Neuronal stem cell (in vitro differentiated cells): ENCODE results near the gene ABHD10.

ENCODE experiments used
- DNase-seq: peaks from one replicate; pipeline ENCODE4 v3.0.0-alpha.2; 2013; ENCODE audit warnings: low spot score
- H2AFZ ChIP-seq: one replicate; pipeline ENCODE4 v1.6.1; 2013; ENCODE audit warnings: mild to moderate bottlenecking, low read length, inconsistent platforms
- H2AK5ac ChIP-seq: 2 replicates; pipeline ENCODE4 v1.6.1; 2013; ENCODE audit warnings: low read depth, mild to moderate bottlenecking, inconsistent platforms, low read length, moderate library complexity, mixed read lengths
- H2BK120ac ChIP-seq: 2 replicates; pipeline ENCODE4 v1.6.1; 2013; ENCODE audit warnings: low read depth, mild to moderate bottlenecking, inconsistent platforms, low read length, moderate library complexity, mixed read lengths
- H2BK12ac ChIP-seq: one replicate; pipeline ENCODE4 v1.6.1; 2013; ENCODE audit warnings: low read length, inconsistent platforms
- H2BK15ac ChIP-seq: 2 replicates; pipeline ENCODE4 v1.6.1; 2013; ENCODE audit warnings: mild to moderate bottlenecking, low read length, inconsistent platforms, mixed read lengths
- H2BK5ac ChIP-seq: one replicate; pipeline ENCODE4 v1.6.1; 2013; ENCODE audit warnings: inconsistent platforms, mild to moderate bottlenecking, low read length, moderate library complexity
- H3K14ac ChIP-seq: one replicate; pipeline ENCODE4 v1.6.1; 2013; ENCODE audit warnings: low read length, inconsistent platforms
- H3K18ac ChIP-seq: 2 replicates; pipeline ENCODE4 v1.6.1; 2013; ENCODE audit warnings: low read length, inconsistent platforms
- H3K23ac ChIP-seq: 2 replicates; pipeline ENCODE4 v1.6.1; 2013; ENCODE audit warnings: low read depth, mild to moderate bottlenecking, mixed read lengths, low read length, inconsistent platforms; ENCODE audit not compliant: poor library complexity
- H3K27ac ChIP-seq: replicated peaks from 3 replicates; pipeline ENCODE4 v1.5.1; 2013; ENCODE audit warnings: low read length, inconsistent platforms
- H3K27me3 ChIP-seq, 3 experiments: 2 replicates each; pipeline ENCODE4 v1.6.1; 2013; ENCODE audit warnings: low read length in 3 of 3, mild to moderate bottlenecking in 2 of 3, inconsistent platforms in 1 of 3, low read depth in 1 of 3, mixed read lengths in 1 of 3, moderate library complexity in 1 of 3; ENCODE audit not compliant: control insufficient read depth in 3 of 3, insufficient read depth in 3 of 3
- H3K36me3 ChIP-seq, 2 donors: replicated peaks in 1 of 2; 2 replicates each; pipeline ENCODE4 v1.6.1; 2013; ENCODE audit warnings: low read length in 2 of 2; ENCODE audit not compliant: control insufficient read depth in 2 of 2, insufficient read depth in 2 of 2
- H3K4ac ChIP-seq: 2 replicates; pipeline ENCODE4 v1.6.1; 2013; ENCODE audit warnings: inconsistent platforms, mild to moderate bottlenecking, low read length, moderate library complexity
- H3K4me1 ChIP-seq, 2 donors: 1 replicate in 1 of 2; 2 replicates in 1 of 2; pipeline ENCODE4 v1.6.1; 2013; ENCODE audit warnings: low read length in 2 of 2, low read depth in 1 of 2; ENCODE audit not compliant: control insufficient read depth in 2 of 2, insufficient read depth in 1 of 2
- H3K4me2 ChIP-seq: one replicate; pipeline ENCODE4 v1.6.1; 2013; ENCODE audit warnings: mild to moderate bottlenecking, low read length, inconsistent platforms; ENCODE audit not compliant: insufficient read depth, poor library complexity, severe bottlenecking
- H3K4me3 ChIP-seq, 2 donors: 2 replicates each; pipeline ENCODE4 v1.5.1; 2013; ENCODE audit warnings: low read length in 2 of 2, mild to moderate bottlenecking in 2 of 2, inconsistent platforms in 1 of 2, moderate library complexity in 1 of 2
- H3K79me1 ChIP-seq: one replicate; pipeline ENCODE4 v1.6.1; 2013; ENCODE audit warnings: low read depth, mild to moderate bottlenecking, inconsistent platforms, low read length, moderate library complexity
- H3K9ac ChIP-seq: one replicate; pipeline ENCODE4 v1.6.1; 2013; ENCODE audit warnings: mild to moderate bottlenecking, low read depth, low read length, inconsistent platforms; ENCODE audit not compliant: poor library complexity
- H3K9me3 ChIP-seq, 2 donors: replicated peaks in 1 of 2; 2 replicates each; pipeline versions ENCODE3 to v1.6.1; 2013; ENCODE audit warnings: low read length in 2 of 2, mild to moderate bottlenecking in 2 of 2, inconsistent platforms in 1 of 2, low read depth in 1 of 2, mixed read lengths in 1 of 2, moderate library complexity in 1 of 2; ENCODE audit not compliant: control insufficient read depth in 2 of 2, insufficient read depth in 1 of 2
- H4K8ac ChIP-seq: one replicate; pipeline ENCODE4 v1.6.1; 2013; ENCODE audit warnings: low read depth, mild to moderate bottlenecking, inconsistent platforms, low read length, moderate library complexity
- H4K91ac ChIP-seq: one replicate; pipeline ENCODE4 v1.6.1; 2013; ENCODE audit warnings: low read length, low read depth, mild to moderate bottlenecking, inconsistent platforms; ENCODE audit not compliant: poor library complexity
- WGBS, 2 donors: extraction: QIAGEN DNeasy Blood & Tissue Kit; methylation state at CpG; one replicate each; pipeline ENCODE4 v1.1.7; 2013; ENCODE audit warnings: missing lambda C conversion rate in 2 of 2, mixed read lengths in 1 of 2; ENCODE audit not compliant: insufficient read length in 2 of 2, insufficient replicate concordance in 1 of 2; ENCODE audit errors: extremely low coverage in 2 of 2; 5-methylcytosine and 5-hydroxymethylcytosine counted together

ABHD10 gene

GRCh38 chr3:111936967-111937366, 41.9 kb upstream of the ABHD10 start:
- Histone ChIP-seq H4K91ac (no peak overlapping the region), H3K9me3 (peaks cover 0 to 15% of the 10 kb centered on the region in 2 donors), H3K27ac (no peak overlapping the region), H2BK5ac (no peak overlapping the region), H3K23ac (no peak overlapping the region), H3K4me2 (no peak overlapping the region), H2AK5ac (no peak overlapping the region), H3K14ac (no peak overlapping the region), H3K36me3 (peaks cover 0 to 95% of the 10 kb centered on the region in 2 donors), H3K4me1 (no peaks in the 10 kb centered on the region), H3K4me3 (no peak overlapping the region), H2BK15ac (no peak overlapping the region), H4K8ac (no peak overlapping the region), H3K79me1 (no peaks in the 10 kb centered on the region), H3K9ac (no peak overlapping the region), H2AFZ (no peak overlapping the region), H2BK12ac (no peak overlapping the region), H2BK120ac (no peak overlapping the region), H3K27me3 (no peaks in the 10 kb centered on the region), H3K4ac (no peak overlapping the region), H3K18ac (no peak overlapping the region)
- no peak for DNase-seq
- WGBS, 2 donors = no CpG with 5 or more reads among the region's 1 CpG

GRCh38 chr3:111937871-111938270, 41.0 kb upstream of the ABHD10 start:
- H3K14ac ChIP-seq = no peak overlapping the region
- no peak overlapping the region for H2AK5ac ChIP-seq
- no peak overlapping the region for H2BK5ac ChIP-seq
- H2BK120ac ChIP-seq = no peak overlapping the region
- no peaks in the 10 kb centered on the region for H3K27me3 ChIP-seq
- no peak for DNase-seq
- H3K4me1 ChIP-seq = no peaks in the 10 kb centered on the region
- H3K4me2 ChIP-seq = no peak overlapping the region
- H3K18ac ChIP-seq = no peak overlapping the region
- no peak overlapping the region for H2AFZ ChIP-seq
- no peak overlapping the region for H3K23ac ChIP-seq
- H3K9ac ChIP-seq = no peak overlapping the region
- peaks cover 0 to 95% of the 10 kb centered on the region in 2 donors for H3K36me3 ChIP-seq
- H3K4ac ChIP-seq = no peak overlapping the region
- no peak overlapping the region for H3K4me3 ChIP-seq
- no peak overlapping the region for H4K8ac ChIP-seq
- no peak overlapping the region for H2BK15ac ChIP-seq
- no peak overlapping the region for H2BK12ac ChIP-seq
- peaks cover 0 to 15% of the 10 kb centered on the region in 2 donors for H3K9me3 ChIP-seq
- H3K27ac ChIP-seq = no peak overlapping the region
- H4K91ac ChIP-seq = no peak overlapping the region
- no peaks in the 10 kb centered on the region for H3K79me1 ChIP-seq

DNA sequence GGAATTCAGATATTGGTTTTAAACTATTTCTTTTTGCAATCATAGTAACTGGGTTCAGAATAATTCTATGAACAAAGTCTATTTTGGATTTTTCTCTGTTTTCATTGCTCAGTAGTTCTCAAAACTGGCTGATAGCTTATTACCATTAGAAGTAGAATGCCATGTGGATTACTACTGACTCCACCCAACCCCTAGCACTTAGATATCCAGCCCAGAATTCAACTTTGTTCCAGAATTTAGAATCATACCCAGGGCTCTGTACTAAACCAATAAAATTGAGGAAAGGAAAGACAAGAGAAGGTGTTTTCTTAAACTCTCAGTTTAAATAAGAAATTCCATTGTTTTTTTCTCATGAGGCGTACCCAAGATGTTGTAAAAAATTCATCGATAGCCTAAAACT, 39.0 kb upstream of the ABHD10 start:
- H3K14ac ChIP-seq = no peak overlapping the region
- no peak overlapping the region for H3K9ac ChIP-seq
- no peak overlapping the region for H3K23ac ChIP-seq
- H3K27me3 ChIP-seq = no peaks in the 10 kb centered on the region
- H3K79me1 ChIP-seq = no peaks in the 10 kb centered on the region
- peaks cover 0 to 93% of the 10 kb centered on the region in 2 donors for H3K36me3 ChIP-seq
- no peak overlapping the region for H3K4me3 ChIP-seq
- no peak overlapping the region for H2BK120ac ChIP-seq
- no peak overlapping the region for H2AK5ac ChIP-seq
- no peak overlapping the region for H3K18ac ChIP-seq
- H2BK12ac ChIP-seq = no peak overlapping the region
- H4K8ac ChIP-seq = no peak overlapping the region
- no peak overlapping the region for H3K4ac ChIP-seq
- no CpG with 5 or more reads among the region's 2 CpGs for WGBS, 2 donors
- H2BK5ac ChIP-seq = no peak overlapping the region
- H2AFZ ChIP-seq = no peak overlapping the region
- H3K27ac ChIP-seq = no peak overlapping the region
- H2BK15ac ChIP-seq = no peak overlapping the region
- no peak for DNase-seq
- no peak overlapping the region for H3K4me2 ChIP-seq
- no peaks in the 10 kb centered on the region for H3K9me3 ChIP-seq
- no peak overlapping the region for H4K91ac ChIP-seq
- H3K4me1 ChIP-seq = no peaks in the 10 kb centered on the region

GRCh38 chr3:111943533-111943932, 35.3 kb upstream of the ABHD10 start:
- peaks cover 0 to 17% of the 10 kb centered on the region in 2 donors for H3K4me1 ChIP-seq
- H2BK12ac ChIP-seq = no peak overlapping the region
- H3K27ac ChIP-seq = no peak overlapping the region
- no peak overlapping the region for H2AK5ac ChIP-seq
- no peak overlapping the region for H3K4me3 ChIP-seq
- DNase-seq = no peak
- H4K91ac ChIP-seq = no peak overlapping the region
- H3K4me2 ChIP-seq = no peak overlapping the region
- no peak overlapping the region for H3K18ac ChIP-seq
- H3K36me3 ChIP-seq = peaks cover 0 to 82% of the 10 kb centered on the region in 2 donors
- no peak overlapping the region for H2AFZ ChIP-seq
- WGBS, 2 donors = no CpG with 5 or more reads among the region's 2 CpGs
- H3K9me3 ChIP-seq = peaks cover 0 to 3% of the 10 kb centered on the region in 2 donors
- no peaks in the 10 kb centered on the region for H3K27me3 ChIP-seq
- H2BK15ac ChIP-seq = no peak overlapping the region
- H3K4ac ChIP-seq = no peak overlapping the region
- no peak overlapping the region for H2BK120ac ChIP-seq
- no peak overlapping the region for H3K9ac ChIP-seq
- no peak overlapping the region for H3K14ac ChIP-seq
- H4K8ac ChIP-seq = no peak overlapping the region
- no peaks in the 10 kb centered on the region for H3K79me1 ChIP-seq
- H3K23ac ChIP-seq = no peak overlapping the region
- H2BK5ac ChIP-seq = no peak overlapping the region
